Measurements from ENCODE around the gene TRIM66.

Gene TRIM66

DNA sequence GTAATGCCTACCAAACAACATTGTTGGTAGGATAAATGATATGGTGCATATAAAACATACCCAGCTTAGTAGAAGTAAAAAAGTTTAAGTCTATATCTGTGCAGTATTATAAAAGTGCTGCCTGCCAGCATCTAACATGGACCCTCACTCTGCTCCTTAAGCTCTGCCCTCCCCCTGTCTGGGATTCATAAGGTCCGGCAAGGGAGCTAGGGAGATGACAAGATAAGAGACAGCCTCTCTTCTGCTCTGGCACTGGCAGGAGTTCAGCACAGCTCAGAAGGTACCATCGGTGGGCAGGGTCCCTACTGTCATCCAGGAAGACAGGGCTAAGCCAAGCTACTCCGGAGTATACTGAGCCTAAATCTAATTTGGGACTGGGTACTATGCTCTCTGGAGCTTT lies 42.8 kb downstream of the TRIM66 start:
- no peaks in the 10 kb centered on the region for H3K27me3 ChIP-seq (ENCODE audit: control insufficient read depth, insufficient read depth, low read length)
- no peaks in the 10 kb centered on the region for H3K9me3 ChIP-seq (ENCODE audit: control insufficient read depth, low read length)
- no peaks in the 10 kb centered on the region for H3K36me3 ChIP-seq (ENCODE audit: control insufficient read depth, insufficient read depth, low read length)
- H3K9ac ChIP-seq (ENCODE audit: low read length): no peak overlapping the region
- peaks cover 14% of the 10 kb centered on the region for H3K4me1 ChIP-seq (ENCODE audit: control insufficient read depth, insufficient read depth, low read length)
- no peak overlapping the region for H3K4me3 ChIP-seq (ENCODE audit: low read length)

DNA sequence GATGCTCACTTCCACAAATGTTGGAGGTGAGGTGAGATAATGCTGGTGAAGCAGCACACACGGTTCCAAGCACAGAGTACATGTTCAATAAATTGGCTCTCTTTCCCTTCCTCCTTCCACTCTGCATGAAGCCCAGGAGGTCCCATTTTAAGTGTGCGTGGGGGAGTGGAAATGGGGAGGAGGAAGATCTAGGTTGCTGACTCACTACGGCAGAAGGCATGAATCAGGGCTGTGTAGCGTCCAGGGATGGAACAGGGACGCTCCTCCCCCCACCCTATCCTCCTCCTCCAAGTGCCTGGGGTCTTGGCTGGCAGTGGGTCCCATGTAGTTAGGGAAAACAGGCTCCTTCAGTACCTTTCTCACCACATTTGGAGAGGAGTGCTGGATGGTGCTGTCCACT lies 44.2 kb downstream of the TRIM66 start:
- Histone ChIP-seq H3K9me3 (ENCODE audit: control insufficient read depth, low read length) (no peaks in the 10 kb centered on the region), H3K4me1 (ENCODE audit: control insufficient read depth, insufficient read depth, low read length) (peaks cover 14% of the 10 kb centered on the region), H3K36me3 (ENCODE audit: control insufficient read depth, insufficient read depth, low read length) (no peaks in the 10 kb centered on the region), H3K9ac (ENCODE audit: low read length) (no peak overlapping the region), H3K27me3 (ENCODE audit: control insufficient read depth, insufficient read depth, low read length) (no peaks in the 10 kb centered on the region), H3K4me3 (ENCODE audit: low read length) (no peak overlapping the region)

DNA sequence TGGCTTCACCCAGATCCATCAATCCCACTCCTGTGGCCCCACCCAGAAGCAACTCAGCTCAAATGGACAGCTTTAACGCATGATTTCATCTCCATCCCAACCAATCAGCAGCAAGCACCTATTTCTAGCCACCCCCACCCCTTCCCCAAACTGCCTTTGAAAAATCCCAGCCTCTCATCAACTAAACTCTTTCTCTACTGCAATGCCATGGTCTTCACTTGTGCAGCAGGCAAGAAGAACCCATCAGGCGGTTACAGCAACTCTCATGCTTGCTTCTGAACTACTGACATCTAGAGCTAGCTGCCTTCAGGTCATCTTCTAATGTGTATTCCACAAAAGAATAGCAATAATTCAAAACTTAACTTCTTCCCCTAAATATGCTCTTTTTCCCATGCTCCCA lies 46.3 kb downstream of the TRIM66 start:
- no peaks in the 10 kb centered on the region for H3K36me3 ChIP-seq (ENCODE audit: control insufficient read depth, insufficient read depth, low read length)
- no peaks in the 10 kb centered on the region for H3K27me3 ChIP-seq (ENCODE audit: control insufficient read depth, insufficient read depth, low read length)

DNA sequence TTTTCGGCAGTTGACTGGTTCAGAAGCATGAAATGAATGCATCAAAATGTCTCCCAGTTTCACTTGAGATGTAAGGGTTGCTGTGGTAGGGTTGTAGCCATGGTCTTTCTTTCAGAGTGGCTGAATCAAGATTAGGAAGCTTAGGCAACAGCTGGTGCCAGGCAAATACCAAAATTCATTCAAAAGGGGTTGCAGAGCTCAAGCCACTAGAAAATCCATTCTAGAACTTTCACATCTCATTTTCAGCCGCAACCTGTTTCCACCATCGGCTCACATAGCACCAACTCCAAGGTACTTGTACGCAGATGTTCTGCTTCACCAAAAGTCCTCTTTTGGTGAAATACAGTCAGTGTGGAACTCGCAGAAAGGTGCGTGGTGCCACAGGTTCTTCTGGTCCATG lies 48.0 kb downstream of the TRIM66 start:
- H3K9ac ChIP-seq (ENCODE audit: low read length): no peak overlapping the region
- no peaks in the 10 kb centered on the region for H3K36me3 ChIP-seq (ENCODE audit: control insufficient read depth, insufficient read depth, low read length)
- H3K4me3 ChIP-seq (ENCODE audit: low read length): no peak overlapping the region
- no peaks in the 10 kb centered on the region for H3K4me1 ChIP-seq (ENCODE audit: control insufficient read depth, insufficient read depth, low read length)
- H3K9me3 ChIP-seq (ENCODE audit: control insufficient read depth, low read length): no peaks in the 10 kb centered on the region
- H3K27me3 ChIP-seq (ENCODE audit: control insufficient read depth, insufficient read depth, low read length): no peaks in the 10 kb centered on the region

More for the DNA sequence above, 46.3 kb downstream of the TRIM66 start:
- Histone ChIP-seq H3K9me3 (ENCODE audit: control insufficient read depth, low read length) (no peaks in the 10 kb centered on the region), H3K4me1 (ENCODE audit: control insufficient read depth, insufficient read depth, low read length) (peaks cover 6% of the 10 kb centered on the region), H3K4me3 (ENCODE audit: low read length) (no peak overlapping the region), H3K9ac (ENCODE audit: low read length) (no peak overlapping the region)

DNA sequence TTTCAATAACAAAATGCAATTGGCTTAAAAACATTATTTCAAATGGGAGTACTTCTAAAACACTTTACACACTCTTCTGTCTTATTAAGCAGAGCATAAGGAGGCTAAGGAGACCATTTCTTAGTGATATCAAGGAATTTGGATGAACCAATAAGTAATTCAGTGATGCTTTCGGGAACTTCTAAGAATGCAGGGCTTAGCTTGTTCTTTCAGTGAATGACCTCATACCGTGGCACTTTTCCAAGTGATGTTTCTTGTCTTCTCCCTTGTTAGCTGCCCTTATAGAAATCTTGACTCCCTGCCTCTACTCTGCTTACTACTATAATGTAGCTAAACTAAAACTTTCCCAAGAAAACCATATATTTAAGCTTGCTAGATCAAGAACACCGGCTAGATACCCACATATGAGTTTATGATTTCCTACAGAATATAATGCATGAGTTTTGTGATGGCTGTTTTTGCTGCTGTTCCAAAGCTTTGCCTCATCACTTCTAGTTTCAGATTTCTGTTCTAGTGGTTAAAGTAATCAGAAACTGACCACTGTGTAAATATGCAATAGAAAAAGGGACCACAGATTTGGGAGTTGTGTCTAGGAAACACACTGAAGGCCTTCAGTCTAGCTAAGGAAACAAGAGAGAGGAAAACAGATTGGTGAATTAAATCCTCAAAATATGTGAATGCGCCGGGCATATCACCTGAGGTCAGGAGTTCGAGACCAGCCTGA lies 50.9 kb downstream of the TRIM66 start:
- Histone ChIP-seq H3K9me3 (ENCODE audit: control insufficient read depth, low read length) (no peaks in the 10 kb centered on the region), H3K9ac (ENCODE audit: low read length) (no peak overlapping the region)

DNA sequence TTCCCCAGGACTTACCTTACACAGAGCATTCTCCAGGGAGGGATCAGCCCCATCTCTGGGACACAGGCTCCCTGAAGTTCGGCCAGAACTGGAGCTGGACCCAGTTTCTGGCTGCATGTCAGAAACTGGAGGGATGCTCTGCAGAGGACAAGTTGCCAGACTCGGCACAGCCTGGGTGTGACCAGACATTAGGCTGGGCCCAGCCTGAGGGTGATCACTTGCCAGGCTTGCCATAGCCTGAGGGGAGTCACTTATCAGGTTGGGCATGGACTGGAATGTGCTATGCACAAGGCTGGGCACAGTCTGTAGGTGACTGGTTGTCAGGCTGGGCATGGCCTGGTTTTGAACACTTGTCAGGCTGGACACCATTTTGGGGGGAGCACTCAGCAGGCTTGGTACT lies 57.8 kb downstream of the TRIM66 start:
- no peaks in the 10 kb centered on the region for H3K36me3 ChIP-seq (ENCODE audit: control insufficient read depth, insufficient read depth, low read length)
- no peaks in the 10 kb centered on the region for H3K9me3 ChIP-seq (ENCODE audit: control insufficient read depth, low read length)
- H3K4me3 ChIP-seq (ENCODE audit: low read length): no peak overlapping the region
- no peaks in the 10 kb centered on the region for H3K4me1 ChIP-seq (ENCODE audit: control insufficient read depth, insufficient read depth, low read length)
- no peak overlapping the region for H3K9ac ChIP-seq (ENCODE audit: low read length)
- no peaks in the 10 kb centered on the region for H3K27me3 ChIP-seq (ENCODE audit: control insufficient read depth, insufficient read depth, low read length)

More for the DNA sequence above, 50.9 kb downstream of the TRIM66 start:
- H3K27me3 ChIP-seq (ENCODE audit: control insufficient read depth, insufficient read depth, low read length): no peaks in the 10 kb centered on the region
- no peaks in the 10 kb centered on the region for H3K36me3 ChIP-seq (ENCODE audit: control insufficient read depth, insufficient read depth, low read length)
- no peak overlapping the region for H3K4me3 ChIP-seq (ENCODE audit: low read length)
- no peaks in the 10 kb centered on the region for H3K4me1 ChIP-seq (ENCODE audit: control insufficient read depth, insufficient read depth, low read length)

DNA sequence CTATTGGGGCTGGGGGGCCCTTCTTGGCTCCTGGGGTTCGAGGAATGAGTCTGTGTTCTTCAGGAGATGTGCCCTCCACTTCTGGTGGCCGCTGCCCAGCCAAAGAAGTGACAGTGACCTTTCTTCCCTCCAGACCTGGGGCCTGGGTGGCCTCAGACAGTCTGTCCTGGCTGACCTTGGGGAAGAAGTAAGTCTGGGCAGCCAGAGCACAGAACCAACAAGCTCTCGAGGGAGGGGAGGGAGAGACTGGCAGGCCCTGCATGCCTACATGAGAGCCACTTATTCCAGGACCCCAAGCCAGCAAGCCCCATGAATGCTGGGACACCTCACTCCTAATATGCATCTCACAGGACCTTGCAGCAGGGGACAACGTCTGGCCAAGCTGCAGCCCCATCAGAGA lies 61.3 kb downstream of the TRIM66 start:
- Histone ChIP-seq H3K36me3 (ENCODE audit: control insufficient read depth, insufficient read depth, low read length) (no peaks in the 10 kb centered on the region), H3K4me1 (ENCODE audit: control insufficient read depth, insufficient read depth, low read length) (no peaks in the 10 kb centered on the region), H3K27me3 (ENCODE audit: control insufficient read depth, insufficient read depth, low read length) (no peaks in the 10 kb centered on the region), H3K9me3 (ENCODE audit: control insufficient read depth, low read length) (no peaks in the 10 kb centered on the region), H3K9ac (ENCODE audit: low read length) (no peak overlapping the region), H3K4me3 (ENCODE audit: low read length) (no peak overlapping the region)

DNA sequence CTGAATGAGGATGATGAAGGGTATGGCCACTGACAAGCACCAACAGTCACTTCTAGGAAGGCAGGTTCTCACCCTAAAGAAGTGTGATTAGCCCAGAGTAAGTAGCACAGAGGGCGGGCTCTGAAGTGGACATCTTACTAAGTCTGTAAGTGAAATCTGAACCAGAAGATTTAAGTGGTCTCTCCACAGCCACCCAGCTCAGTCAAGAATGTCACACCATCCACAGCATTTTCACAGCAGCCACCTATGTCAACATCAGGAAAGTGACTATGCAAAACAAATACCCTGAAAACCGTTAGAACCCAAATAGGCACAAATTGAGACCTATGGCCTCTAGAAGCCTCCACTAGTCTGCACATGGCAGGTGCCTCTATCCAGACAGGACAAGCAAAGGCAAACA lies 65.4 kb downstream of the TRIM66 start:
- H3K9ac ChIP-seq (ENCODE audit: low read length): no peak overlapping the region
- H3K4me3 ChIP-seq (ENCODE audit: low read length): no peak overlapping the region
- no peaks in the 10 kb centered on the region for H3K36me3 ChIP-seq (ENCODE audit: control insufficient read depth, insufficient read depth, low read length)
- no peaks in the 10 kb centered on the region for H3K9me3 ChIP-seq (ENCODE audit: control insufficient read depth, low read length)
- H3K27me3 ChIP-seq (ENCODE audit: control insufficient read depth, insufficient read depth, low read length): no peaks in the 10 kb centered on the region
- no peaks in the 10 kb centered on the region for H3K4me1 ChIP-seq (ENCODE audit: control insufficient read depth, insufficient read depth, low read length)

DNA sequence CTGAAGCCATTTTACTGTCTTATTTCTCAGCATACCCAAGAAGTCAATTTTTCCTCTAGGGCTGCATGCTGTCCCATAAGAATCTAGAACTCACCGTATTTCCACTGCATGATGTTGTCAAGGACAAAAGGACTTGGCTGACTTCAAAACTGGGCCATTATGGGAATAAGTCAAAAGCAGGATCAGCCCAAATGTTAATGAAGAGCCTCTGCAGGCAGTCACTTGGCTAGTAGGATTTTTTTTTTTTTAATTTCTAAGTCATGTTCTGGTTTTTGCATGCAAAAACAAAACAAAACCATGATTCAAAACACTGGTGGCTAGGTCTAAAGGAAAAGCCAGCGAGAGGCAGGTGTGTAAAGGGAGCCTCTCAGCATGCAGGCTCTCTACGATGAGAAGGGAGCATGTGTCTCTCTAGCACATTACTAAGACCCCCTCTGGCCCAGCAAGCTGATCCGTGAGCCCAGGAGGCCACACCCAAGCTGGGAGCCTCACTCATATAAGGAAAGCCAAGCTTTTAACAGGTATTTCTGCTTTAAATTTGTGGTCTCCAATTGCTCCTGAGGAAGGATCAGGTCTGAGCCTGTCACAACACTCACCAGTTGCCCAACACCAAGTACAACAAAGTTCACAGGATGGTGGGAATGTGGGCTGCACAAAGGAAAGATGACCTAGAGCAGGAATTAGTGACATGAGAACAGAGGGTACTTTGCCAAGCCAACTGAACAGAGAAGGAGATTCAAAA lies 67.0 kb downstream of the TRIM66 start:
- Histone ChIP-seq H3K36me3 (ENCODE audit: control insufficient read depth, insufficient read depth, low read length) (no peaks in the 10 kb centered on the region), H3K9me3 (ENCODE audit: control insufficient read depth, low read length) (no peaks in the 10 kb centered on the region), H3K4me1 (ENCODE audit: control insufficient read depth, insufficient read depth, low read length) (no peaks in the 10 kb centered on the region), H3K9ac (ENCODE audit: low read length) (no peak overlapping the region), H3K4me3 (ENCODE audit: low read length) (no peak overlapping the region), H3K27me3 (ENCODE audit: control insufficient read depth, insufficient read depth, low read length) (no peaks in the 10 kb centered on the region)

DNA sequence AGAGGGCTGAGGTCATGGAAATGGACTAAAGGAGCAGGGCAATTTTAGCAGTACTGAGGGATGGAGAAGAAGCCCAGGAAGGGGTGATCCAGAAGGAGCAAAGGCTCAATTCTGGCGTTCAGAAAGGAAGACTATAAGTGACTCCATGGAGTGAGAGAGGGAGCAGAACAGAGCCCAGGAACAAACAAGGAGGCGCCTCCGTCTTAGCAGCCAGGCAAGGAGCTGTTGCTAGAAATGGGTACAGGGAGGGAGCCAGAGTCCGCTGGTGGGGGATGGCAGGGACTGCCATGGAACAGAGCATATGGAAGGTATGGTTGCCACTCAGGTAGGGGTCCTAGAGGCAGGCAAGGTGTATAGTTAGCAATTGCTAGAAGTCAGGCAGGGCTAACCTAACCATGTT lies 68.0 kb downstream of the TRIM66 start:
- no peaks in the 10 kb centered on the region for H3K27me3 ChIP-seq (ENCODE audit: control insufficient read depth, insufficient read depth, low read length)
- H3K9me3 ChIP-seq (ENCODE audit: control insufficient read depth, low read length): no peaks in the 10 kb centered on the region
- no peak overlapping the region for H3K4me3 ChIP-seq (ENCODE audit: low read length)
- no peaks in the 10 kb centered on the region for H3K36me3 ChIP-seq (ENCODE audit: control insufficient read depth, insufficient read depth, low read length)
- H3K9ac ChIP-seq (ENCODE audit: low read length): no peak overlapping the region
- H3K4me1 ChIP-seq (ENCODE audit: control insufficient read depth, insufficient read depth, low read length): no peaks in the 10 kb centered on the region

DNA sequence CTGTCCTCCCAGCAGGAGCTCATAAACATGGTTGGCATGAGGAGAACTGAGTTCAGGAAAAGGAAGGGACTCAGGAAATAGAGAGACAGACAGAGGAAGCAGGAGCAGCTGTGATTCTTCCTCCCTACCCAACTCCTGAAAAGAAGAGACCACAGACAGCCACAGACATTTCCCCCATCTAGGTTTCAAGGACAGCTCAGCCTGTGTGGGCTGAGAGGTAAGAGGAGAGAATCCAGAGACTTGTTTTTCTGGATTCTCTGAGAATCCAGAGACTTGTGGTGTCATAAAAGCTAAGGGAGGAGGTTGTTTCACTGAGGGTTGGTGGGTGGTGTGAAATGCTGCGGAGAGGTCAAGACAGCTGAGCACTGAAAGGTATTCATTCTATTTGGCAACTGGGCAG lies 69.4 kb downstream of the TRIM66 start:
- H3K9me3 ChIP-seq (ENCODE audit: control insufficient read depth, low read length): no peaks in the 10 kb centered on the region
- H3K4me1 ChIP-seq (ENCODE audit: control insufficient read depth, insufficient read depth, low read length): no peaks in the 10 kb centered on the region
- H3K4me3 ChIP-seq (ENCODE audit: low read length): no peak overlapping the region
- H3K27me3 ChIP-seq (ENCODE audit: control insufficient read depth, insufficient read depth, low read length): no peaks in the 10 kb centered on the region
- no peaks in the 10 kb centered on the region for H3K36me3 ChIP-seq (ENCODE audit: control insufficient read depth, insufficient read depth, low read length)
- H3K9ac ChIP-seq (ENCODE audit: low read length): no peak overlapping the region

DNA sequence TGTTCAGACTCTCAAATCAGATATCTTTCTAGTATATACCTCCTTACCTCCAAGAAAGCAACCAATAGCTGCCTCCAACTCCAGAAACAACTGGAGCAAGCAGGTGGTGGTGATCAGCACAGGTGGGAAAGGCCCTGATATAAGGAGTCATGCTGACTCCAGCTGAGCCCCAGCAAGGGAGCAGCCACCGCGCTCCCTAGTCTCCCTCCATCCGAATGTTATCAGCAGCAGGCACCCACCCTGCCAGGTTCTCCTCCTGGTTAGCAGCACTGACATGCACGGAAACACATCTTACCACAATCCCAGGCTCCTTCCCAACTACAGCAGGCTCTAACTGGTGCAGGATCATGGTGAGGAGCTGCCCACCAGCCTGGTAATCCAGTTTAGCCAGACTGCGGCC lies 69.9 kb downstream of the TRIM66 start:
- Histone ChIP-seq H3K4me1 (ENCODE audit: control insufficient read depth, insufficient read depth, low read length) (no peaks in the 10 kb centered on the region), H3K9me3 (ENCODE audit: control insufficient read depth, low read length) (no peaks in the 10 kb centered on the region), H3K36me3 (ENCODE audit: control insufficient read depth, insufficient read depth, low read length) (no peaks in the 10 kb centered on the region), H3K9ac (ENCODE audit: low read length) (no peak overlapping the region), H3K4me3 (ENCODE audit: low read length) (no peak overlapping the region), H3K27me3 (ENCODE audit: control insufficient read depth, insufficient read depth, low read length) (no peaks in the 10 kb centered on the region)
